NCI-H1092 treated with DMSO at 0.1 percent for 48 hours (cell line): Measurements from ENCODE around the gene ZCCHC7.
"Not testable (repeated sequence)": the region's sequence is repeated elsewhere in the genome, so short reads cannot be mapped to it uniquely, and the experiment has no call there.

Source experiments
- DNase-seq: peaks from one replicate; lab custom pipeline; 2025; lab: John Stamatoyannopoulos, UW

ZCCHC7 gene

DNA sequence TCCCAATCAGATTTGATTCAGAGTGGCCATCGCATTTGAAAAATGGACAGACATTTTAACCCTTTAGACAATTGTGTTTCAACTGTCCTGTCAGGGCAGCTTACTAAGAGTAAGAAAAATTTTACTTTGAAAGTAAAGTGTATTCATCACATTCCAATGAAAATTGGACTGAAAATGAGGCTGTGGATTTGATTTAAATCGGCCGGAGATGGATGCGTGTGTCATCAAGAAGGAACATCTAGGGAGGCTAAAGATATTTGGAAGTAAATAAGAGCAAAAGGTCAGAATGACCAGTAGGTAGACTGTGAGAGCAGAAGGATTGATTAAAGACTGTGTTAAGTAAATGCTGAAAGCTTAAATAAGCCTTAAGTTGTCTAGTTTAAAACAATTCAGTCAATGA lies 1.5 kb downstream of the ZCCHC7 start:
- no peak for DNase-seq

- DNase-seq, result no peak
Measured at GRCh38 chr9:37126214-37126788, 5.9 kb downstream of the ZCCHC7 start.

GRCh38 chr9:37127018-37127417 lies 6.6 kb downstream of the ZCCHC7 start:
- no peak for DNase-seq

DNA sequence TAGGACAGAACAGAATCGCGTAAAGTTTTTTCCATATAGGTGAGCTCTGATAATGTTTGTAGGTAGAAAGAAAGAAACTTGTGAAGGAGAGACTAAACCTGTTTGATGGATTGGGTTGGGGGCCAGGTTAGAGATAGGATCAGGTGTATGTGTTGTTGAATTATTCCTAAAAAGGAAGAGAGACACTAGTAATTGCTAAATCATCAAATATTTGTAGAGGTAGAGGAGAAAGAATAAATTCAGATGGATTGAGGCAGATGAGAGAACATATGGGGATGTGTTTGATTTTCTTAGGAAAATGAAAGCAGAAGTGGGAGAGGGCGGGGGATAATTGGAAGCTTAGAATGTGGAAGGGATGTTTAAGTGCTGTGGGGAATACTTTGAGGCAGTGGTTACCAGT lies 7.7 kb downstream of the ZCCHC7 start:
- no peak for DNase-seq

GRCh38 chr9:37134166-37134565 lies 13.8 kb downstream of the ZCCHC7 start:
- DNase-seq, result no peak

- no peak for DNase-seq
Measured at GRCh38 chr9:37141015-37141414, 20.6 kb downstream of the ZCCHC7 start.

GRCh38 chr9:37144762-37145161 lies 24.4 kb downstream of the ZCCHC7 start:
- DNase-seq, result no peak

DNA sequence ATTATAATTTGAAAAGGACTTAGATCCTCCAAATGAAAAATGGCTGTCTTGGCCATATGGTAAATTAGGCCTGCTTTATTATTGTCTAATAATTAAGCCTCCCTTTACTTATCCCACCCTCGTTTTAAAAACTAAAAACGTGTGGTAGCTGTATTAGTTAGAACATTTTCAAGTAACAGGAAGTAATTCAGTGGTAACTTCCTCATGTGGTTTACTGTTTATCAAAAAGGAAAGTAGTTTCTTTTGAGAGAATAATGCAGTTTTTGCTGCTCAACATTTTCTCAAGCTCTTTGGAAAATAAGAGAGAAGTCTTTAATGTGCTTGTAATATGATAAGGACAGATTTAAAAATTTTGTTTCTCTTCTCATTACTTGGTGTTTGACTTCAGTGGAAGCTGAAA lies 26.0 kb downstream of the ZCCHC7 start:
- DNase-seq, result no peak

- no peak for DNase-seq
Measured at GRCh38 chr9:37148181-37148580, 27.8 kb downstream of the ZCCHC7 start.

DNA sequence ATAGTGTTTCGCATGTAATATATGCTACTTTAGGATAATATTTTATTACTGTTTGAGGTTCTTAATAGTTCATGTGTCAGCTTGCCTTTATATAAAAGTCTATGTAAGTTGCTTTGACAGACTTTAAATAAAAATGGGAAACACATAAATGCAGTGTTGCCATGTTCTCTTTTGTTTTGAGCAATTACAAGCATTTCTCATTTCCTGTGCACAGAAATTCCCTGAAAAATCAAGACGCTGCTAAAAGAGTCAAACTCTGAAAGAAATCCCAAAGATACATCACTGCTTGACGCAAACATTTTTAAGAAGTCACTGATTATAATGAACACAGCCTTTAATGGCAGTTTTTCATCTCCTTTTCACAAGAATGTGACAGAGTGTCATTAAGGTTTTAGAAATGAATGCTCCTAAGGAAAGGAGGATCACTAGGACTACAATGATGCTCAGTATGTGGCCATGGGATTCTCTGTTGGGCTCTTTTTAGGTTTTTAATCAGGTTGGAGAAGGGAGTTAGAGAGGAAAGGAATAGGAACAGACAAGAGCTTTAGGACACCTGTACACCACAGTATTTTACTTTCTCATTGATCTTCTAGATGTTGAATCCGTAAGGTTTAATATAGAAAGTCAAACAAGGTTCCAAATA lies 29.4 kb downstream of the ZCCHC7 start:
- DNase-seq, result no peak

- DNase-seq, result no peak
Measured at GRCh38 chr9:37150415-37150814, 30.0 kb downstream of the ZCCHC7 start.

DNA sequence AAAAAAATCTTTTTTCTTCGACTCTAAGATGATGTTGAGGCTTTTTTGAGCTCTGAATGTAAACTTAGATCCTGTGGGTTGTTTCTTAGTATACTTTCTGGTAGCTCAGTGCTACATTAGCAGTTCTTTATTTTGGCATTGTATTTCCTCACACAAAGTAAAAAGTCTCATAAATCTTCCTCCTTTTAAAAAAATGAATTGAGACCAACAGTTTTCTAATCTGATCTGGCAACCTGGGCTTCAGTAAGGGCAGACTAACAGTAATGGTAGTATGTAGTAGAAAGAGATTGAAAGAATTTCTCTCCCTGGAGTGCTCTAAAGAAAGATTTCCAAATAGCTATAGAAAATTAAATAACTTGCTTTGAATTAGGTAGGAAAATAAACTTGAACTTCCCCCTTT lies 31.4 kb downstream of the ZCCHC7 start:
- DNase-seq, result no peak

GRCh38 chr9:37152365-37152764 lies 32.0 kb downstream of the ZCCHC7 start:
- no peak for DNase-seq

- no peak for DNase-seq
Measured at GRCh38 chr9:37155601-37156000, 35.2 kb downstream of the ZCCHC7 start.

- no peak for DNase-seq
Measured at GRCh38 chr9:37156205-37156604, 35.8 kb downstream of the ZCCHC7 start.

DNA sequence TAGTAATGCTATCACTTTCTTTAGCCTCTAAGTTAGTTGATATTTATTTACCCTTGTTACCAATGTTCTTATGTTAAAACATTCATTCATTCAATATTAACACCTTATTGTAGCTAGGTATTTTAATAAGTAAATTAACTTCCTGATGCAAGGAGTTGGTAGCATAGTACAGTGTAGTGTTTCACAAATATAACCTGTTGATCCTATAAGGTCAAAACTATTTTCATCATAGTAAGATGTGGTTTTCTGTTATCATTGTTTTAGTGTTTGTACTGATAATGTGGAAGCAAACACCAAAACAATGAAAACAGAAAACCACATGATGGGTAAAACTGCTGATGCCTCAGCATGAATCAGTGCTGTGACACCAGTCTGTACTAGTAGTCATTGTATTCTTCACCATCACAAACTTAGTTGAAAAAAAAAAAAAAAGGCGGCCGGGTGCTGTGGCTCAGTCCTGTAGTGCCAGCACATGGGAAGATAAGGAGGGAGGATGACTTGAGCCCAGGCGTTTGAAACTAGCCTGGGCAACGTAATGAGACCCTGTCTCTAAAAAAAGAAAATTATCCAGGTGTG lies 36.5 kb downstream of the ZCCHC7 start:
- no peak for DNase-seq

- DNase-seq, result no peak
Measured at GRCh38 chr9:37157726-37158377, 37.5 kb downstream of the ZCCHC7 start.

DNA sequence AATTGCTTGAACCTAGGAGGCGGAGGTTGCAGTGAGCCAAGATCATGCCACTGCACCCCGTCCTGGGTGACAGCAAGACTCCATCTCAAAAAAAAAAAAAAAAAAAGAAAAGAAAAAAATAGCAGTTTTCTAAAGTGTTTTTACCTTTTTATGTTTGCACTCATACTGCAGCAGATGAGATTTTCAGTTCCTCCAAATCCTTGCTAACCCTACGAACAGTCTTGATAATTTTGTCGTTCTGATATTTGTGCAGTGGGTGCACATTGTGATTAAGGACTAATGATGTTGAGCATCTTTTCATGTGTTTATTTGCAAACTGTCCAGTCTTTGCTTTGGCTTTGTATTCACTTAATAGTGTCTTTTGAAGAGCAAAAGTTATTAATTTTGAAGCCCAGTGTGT lies 42.9 kb downstream of the ZCCHC7 start:
- no peak for DNase-seq

DNA sequence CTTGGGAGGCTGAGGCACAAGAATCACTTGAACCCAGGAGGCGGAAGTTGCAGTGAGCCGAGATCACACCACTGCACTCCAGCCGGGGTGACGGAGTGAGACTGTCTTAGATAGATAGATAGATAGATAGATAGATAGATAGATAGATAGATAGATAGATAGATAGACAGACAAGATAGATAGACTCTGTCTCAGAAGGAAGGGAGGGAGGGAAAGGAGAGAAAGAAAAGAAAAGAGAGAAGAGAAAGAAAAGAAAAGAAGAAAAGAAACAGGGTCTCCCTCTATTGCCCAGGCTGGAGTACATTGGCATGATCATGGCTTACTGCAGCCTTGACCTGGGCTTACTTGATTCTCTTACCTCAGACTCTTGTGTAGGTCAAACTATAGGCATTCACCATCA lies 44.0 kb downstream of the ZCCHC7 start:
- not testable (repeated sequence) for DNase-seq

DNA sequence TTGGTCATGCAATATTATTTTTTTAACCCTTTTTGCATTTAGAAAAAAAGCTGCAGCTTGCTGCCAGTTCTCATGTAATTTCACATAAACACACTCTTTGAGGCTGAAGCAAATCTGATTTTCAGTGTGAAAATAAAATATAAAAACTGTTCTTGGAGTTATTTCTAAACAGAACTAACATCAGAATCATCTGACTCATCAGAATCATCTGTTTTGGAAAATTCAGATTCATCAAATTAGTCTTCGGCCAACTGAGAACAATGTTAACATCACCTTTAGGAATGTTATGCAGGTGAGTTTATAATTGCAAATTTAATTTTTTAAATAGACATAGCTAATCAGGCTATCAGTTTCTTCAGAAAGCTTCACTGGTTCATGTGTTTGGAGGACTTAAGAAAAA lies 45.3 kb downstream of the ZCCHC7 start:
- DNase-seq, result no peak

DNA sequence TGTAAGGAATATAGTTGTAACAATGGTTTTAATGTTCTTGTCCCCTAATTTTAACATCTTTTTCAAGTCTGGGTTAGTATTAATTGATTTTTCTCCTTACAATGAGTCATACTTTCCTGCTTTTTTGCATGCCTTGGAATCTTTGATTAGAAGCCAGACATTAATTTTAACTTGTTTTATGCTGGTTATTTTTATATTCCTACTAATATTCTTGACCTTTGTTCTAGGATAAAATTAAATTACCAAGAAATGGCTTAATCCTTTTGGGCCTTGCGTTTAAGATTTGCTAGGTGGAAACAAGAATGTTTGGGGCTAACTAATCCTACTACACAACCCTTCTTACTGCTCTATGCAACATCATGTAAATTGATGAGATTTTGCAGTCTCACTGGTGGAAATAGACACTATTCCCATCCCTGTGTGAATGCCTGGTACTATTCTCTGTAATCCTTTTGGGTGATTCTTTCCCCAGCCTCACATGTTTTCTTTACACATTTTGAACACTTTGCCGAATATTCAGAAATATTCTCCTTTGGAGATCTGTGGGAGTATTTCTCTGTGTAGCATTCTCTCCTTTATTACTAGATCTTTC lies 47.2 kb downstream of the ZCCHC7 start:
- no peak for DNase-seq

DNA sequence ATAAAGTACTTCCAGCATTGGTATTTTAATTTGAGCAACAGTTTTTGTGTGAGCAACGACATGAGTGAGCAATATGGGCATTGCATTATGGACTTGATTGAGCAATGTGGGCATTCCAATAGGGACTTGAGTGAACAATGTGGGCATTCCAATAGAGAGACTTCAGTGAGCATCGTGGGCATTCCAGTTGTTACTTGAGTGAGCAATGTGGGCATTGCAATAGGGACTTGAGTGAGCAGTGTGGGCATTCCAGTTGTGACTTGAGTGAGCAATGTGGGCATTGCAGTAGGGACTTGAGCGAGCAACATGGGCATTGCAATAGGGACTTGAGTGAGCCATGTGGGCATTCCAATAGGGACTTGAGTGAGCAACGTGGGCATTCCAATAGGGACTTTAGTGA lies 52.2 kb downstream of the ZCCHC7 start:
- DNase-seq, result no peak

DNA sequence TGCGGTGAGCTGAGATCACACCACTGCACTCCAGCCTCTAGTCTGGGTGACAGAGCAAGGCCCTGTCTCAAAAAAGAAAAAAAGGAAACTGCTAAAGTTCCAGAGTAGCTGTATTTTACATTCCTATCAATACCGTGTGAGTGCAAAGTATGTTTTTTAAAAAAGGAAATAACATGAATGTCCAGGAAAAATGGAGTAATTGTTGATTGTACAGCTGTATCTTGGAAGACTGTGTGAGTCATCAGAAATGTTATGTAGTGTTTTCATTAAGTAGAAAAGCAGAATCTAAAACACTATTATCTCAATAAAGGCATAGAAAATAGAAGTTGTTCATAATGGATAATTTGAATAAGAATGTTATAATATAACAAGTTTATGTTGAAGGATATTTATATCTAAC lies 53.9 kb downstream of the ZCCHC7 start:
- DNase-seq, result no peak
